Caco-2 (cell line): ENCODE measurements around the gene PGM1. TPM values are rescaled to one million over a fixed set of nuclear protein-coding genes. Genes with fewer than 3 reads are reported as not detected.

ENCODE experiments used
- BruUV-seq: library from RNA; stranded (reverse); fragments of 400-500 nt; replicated peaks from 2 replicates; lab custom pipeline; 2021; lab: Mats Ljungman, UMichigan
- CTCF ChIA-PET: fragments of 300-600 bp; sonication (Branson Sonifier 250); formaldehyde crosslinking; loops from one replicate; lab custom pipeline; 2022; ENCODE audit warnings: antibody characterized with exemption; lab: Charles Lee
- POLR2A ChIA-PET: fragments of 300-600 bp; sonication (Branson Sonifier 250); formaldehyde crosslinking; loops from one replicate; lab custom pipeline; 2022; ENCODE audit warnings: antibody characterized with exemption; lab: Charles Lee
- DNase-seq, 2 experiments: peaks; one replicate each; pipeline versions ENCODE4 v3.0.0 to v3.0.0-alpha.2; 2020 to 2022
- H3K27me3 ChIP-seq: replicated peaks from 2 replicates; pipeline ENCODE4 v1.6.0; 2011; ENCODE audit warnings: low read length; ENCODE audit not compliant: control insufficient read depth, insufficient read depth
- H3K36me3 ChIP-seq: 2 replicates; pipeline ENCODE4 v1.5.1; 2011; ENCODE audit warnings: low read length; ENCODE audit not compliant: control insufficient read depth, insufficient read depth
- H3K4me1 ChIP-seq: fragments of 250-450 bp; sonication (Bioruptor Pico); 2 replicates; pipeline ENCODE4 v1.5.1; 2020; ENCODE audit warnings: mild to moderate bottlenecking
- H3K4me3 ChIP-seq: 2 replicates; pipeline ENCODE4 v1.5.1; 2011; ENCODE audit warnings: low read depth, mild to moderate bottlenecking, control low read depth, low read length
- H3K9me3 ChIP-seq: fragments of 250-450 bp; sonication (Bioruptor Pico); 2 replicates; pipeline ENCODE4 v1.5.1; 2020; ENCODE audit warnings: mild to moderate bottlenecking, moderate library complexity
- H3K27ac Mint-ChIP-seq: one replicate; pipeline ENCODE4 v1.8.0; 2022; ENCODE audit warnings: mixed read lengths; ENCODE audit not compliant: unreplicated experiment
- H3K27me3 Mint-ChIP-seq: one replicate; pipeline ENCODE4 v1.8.0; 2022; ENCODE audit warnings: mixed read lengths; ENCODE audit not compliant: insufficient read depth, unreplicated experiment
- H3K36me3 Mint-ChIP-seq: one replicate; pipeline ENCODE4 v1.8.0; 2022; ENCODE audit warnings: mild to moderate bottlenecking, mixed read lengths; ENCODE audit not compliant: insufficient read depth, unreplicated experiment
- H3K4me1 Mint-ChIP-seq: one replicate; pipeline ENCODE4 v1.8.0; 2022; ENCODE audit warnings: low read depth, mixed read lengths; ENCODE audit not compliant: unreplicated experiment
- H3K4me3 Mint-ChIP-seq: one replicate; pipeline ENCODE4 v1.8.0; 2022; ENCODE audit warnings: mild to moderate bottlenecking, moderate library complexity, mixed read lengths; ENCODE audit not compliant: unreplicated experiment
- H3K9me3 Mint-ChIP-seq: one replicate; pipeline ENCODE4 v1.8.0; 2022; ENCODE audit warnings: mixed read lengths; ENCODE audit not compliant: unreplicated experiment
- CTCF ChIP-seq, 2 experiments: fragments of 200-600 bp in 1 of 2; IDR thresholded peaks; 1 replicate in 1 of 2; 2 replicates in 1 of 2; pipeline versions ENCODE4 v1.5.1 to v1.8.0; 2011 to 2022; ENCODE audit warnings: antibody characterized with exemption in 1 of 2, control low read depth in 1 of 2, inconsistent platforms in 1 of 2, low read depth in 1 of 2, low read length in 1 of 2, mild to moderate bottlenecking in 1 of 2, moderate library complexity in 1 of 2; ENCODE audit not compliant: insufficient read depth in 1 of 2, severe bottlenecking in 1 of 2, unreplicated experiment in 1 of 2
- intact Hi-C: fragments of 100-400 bp; cut with micrococcal nuclease; formaldehyde crosslinking; loops from one replicate; pipeline ENCODE4 v1.10.0; 2022; ENCODE audit not compliant: unreplicated experiment
- total RNA-seq: library from RNA; stranded (reverse); gene quantifications from 2 replicates; pipeline ENCODE4 v1.2.3, GENCODE V29; 2022

Gene PGM1
- total RNA-seq, 1 experiment from 2014 or later, result 22.5 TPM

- Mint-ChIP-seq H3K36me3 (no peaks in the 10 kb centered on the region), H3K9me3 (peaks cover 24% of the 10 kb centered on the region), H3K4me3 (no peak overlapping the region), H3K4me1 (no peaks in the 10 kb centered on the region), H3K27me3 (no peaks in the 10 kb centered on the region), H3K27ac (no peak overlapping the region)
- no peak for DNase-seq
- Histone ChIP-seq H3K27me3 (no peaks in the 10 kb centered on the region), H3K4me3 (no peak overlapping the region), H3K9me3 (no peaks in the 10 kb centered on the region), H3K4me1 (no peaks in the 10 kb centered on the region), H3K36me3 (no peaks in the 10 kb centered on the region)
- no TSS peak for BruUV-seq
- POLR2A ChIA-PET, result no interaction called here
- CTCF ChIA-PET, result no interaction called here
- TF ChIP-seq CTCF (IDR thresholded peaks at IDR 0.05; ENCODE audit: insufficient read depth in 1 of 2, low read depth in 1 of 2, low read length in 1 of 2, severe bottlenecking in 1 of 2, unreplicated experiment in 1 of 2), result no peak
- intact Hi-C loops, result no loop called here
Observed at GRCh38 chr1:63682936-63683335, 89.7 kb downstream of the PGM1 start.

- H3K9me3 ChIP-seq, result no peaks in the 10 kb centered on the region
- Mint-ChIP-seq H3K4me1 (no peaks in the 10 kb centered on the region), H3K4me3 (no peak overlapping the region), H3K27me3 (no peaks in the 10 kb centered on the region), H3K27ac (no peak overlapping the region), H3K36me3 (no peaks in the 10 kb centered on the region), H3K9me3 (peaks cover 19% of the 10 kb centered on the region)
- H3K27me3 ChIP-seq, result no peaks in the 10 kb centered on the region
- ChIA-PET CTCF (interaction anchor here (0.6 kb wide), 1 partner anchor 454 kb away, joined by 3 read pairs; no protein-coding TSS in a partner anchor), POLR2A (no interaction called here)
- intact Hi-C loops, result no loop called here
- no peaks in the 10 kb centered on the region for H3K4me1 ChIP-seq
- no peak for DNase-seq
- H3K36me3 ChIP-seq, result no peaks in the 10 kb centered on the region
- no peak for TF ChIP-seq CTCF (IDR thresholded peaks at IDR 0.05; ENCODE audit: insufficient read depth in 1 of 2, low read depth in 1 of 2, low read length in 1 of 2, severe bottlenecking in 1 of 2, unreplicated experiment in 1 of 2)
- BruUV-seq, result no TSS peak
- H3K4me3 ChIP-seq, result no peak overlapping the region
Observed at GRCh38 chr1:63683759-63684158, 90.5 kb downstream of the PGM1 start.

- no peak overlapping the region for H3K27ac Mint-ChIP-seq
- POLR2A ChIA-PET, result no interaction called here
- no peaks in the 10 kb centered on the region for H3K36me3 Mint-ChIP-seq
- Histone ChIP-seq H3K4me1 (no peaks in the 10 kb centered on the region), H3K4me3 (no peak overlapping the region), H3K9me3 (no peaks in the 10 kb centered on the region), H3K36me3 (no peaks in the 10 kb centered on the region), H3K27me3 (no peaks in the 10 kb centered on the region)
- no TSS peak for BruUV-seq
- DNase-seq, result no peak
- no peak for TF ChIP-seq CTCF (IDR thresholded peaks at IDR 0.05; ENCODE audit: insufficient read depth in 1 of 2, low read depth in 1 of 2, low read length in 1 of 2, severe bottlenecking in 1 of 2, unreplicated experiment in 1 of 2)
- CTCF ChIA-PET, result no interaction called here
- H3K4me1 Mint-ChIP-seq, result peaks cover 3% of the 10 kb centered on the region
- H3K4me3 Mint-ChIP-seq, result no peak overlapping the region
- intact Hi-C loops, result no loop called here
- H3K27me3 Mint-ChIP-seq, result no peaks in the 10 kb centered on the region
- peaks cover 12% of the 10 kb centered on the region for H3K9me3 Mint-ChIP-seq
Observed at GRCh38 chr1:63686696-63687095, 93.5 kb downstream of the PGM1 start.
